ENCODE data around the gene PLAC1.

GRCh38 chrX:134600714-134601113, 57.6 kb downstream of the PLAC1 start:
- no peak for TF ChIP-seq CTCF (IDR thresholded peaks at IDR 0.05; ENCODE audit: low read length)
- no peak for TF ChIP-seq EZH2 (IDR thresholded peaks at IDR 0.05; ENCODE audit: borderline replicate concordance, low read length)
